ENCODE results near the gene KLHL40.

- TF ChIP-seq CREM (IDR thresholded peaks at IDR 0.05; ENCODE audit: low read depth) (no peak), SRSF1 (IDR thresholded peaks at IDR 0.05; ENCODE audit: low read depth, low read length) (no peak), HDAC6 (IDR thresholded peaks at IDR 0.05; ENCODE audit: low read depth, low read length) (no peak), ZNF146 (CRISPR knock-in tag; IDR thresholded peaks at IDR 0.05; ENCODE audit: unreplicated experiment) (no peak), PHF21A (IDR thresholded peaks at IDR 0.05; ENCODE audit: borderline replicate concordance, low read depth) (no peak), ERF (CRISPR knock-in tag; IDR thresholded peaks at IDR 0.05) (no peak), ZNF224 (CRISPR knock-in tag; IDR thresholded peaks at IDR 0.05) (no peak)
These were observed 6.7 kb downstream of the KLHL40 start for GRCh38 chr3:42691816-42692666.
